HG03575 (cell line): ENCODE measurements around the gene NCDN.
"Not testable (repeated sequence)": the region's sequence is repeated elsewhere in the genome, so short reads cannot be mapped to it uniquely, and the experiment has no call there.

Source experiments
- ATAC-seq: cut with Tn5 transposase; IDR thresholded peaks from one replicate; pipeline ENCODE4 v1.9.1; 2021; ENCODE audit not compliant: unreplicated experiment, insufficient number of reproducible peaks, low FRiP score; ENCODE audit errors: extremely low read depth

The NCDN gene

DNA sequence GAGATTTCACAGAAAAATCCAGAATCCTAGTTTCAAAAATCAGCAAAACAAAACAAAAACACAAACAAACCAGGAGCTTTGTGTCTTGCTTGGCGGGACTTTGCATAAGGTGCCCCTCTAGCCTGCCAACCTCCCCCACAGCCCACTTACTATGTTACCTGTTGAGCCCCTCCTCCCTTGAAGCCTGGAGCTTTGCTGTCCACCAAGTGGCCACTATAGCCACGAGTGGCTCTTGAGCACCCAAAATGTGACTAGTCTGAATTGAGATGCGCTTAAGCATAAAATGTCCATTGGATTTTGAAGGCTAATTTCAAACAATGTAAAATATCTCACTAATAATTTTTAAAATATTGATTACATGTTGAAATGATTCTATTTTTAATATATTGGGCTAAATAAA lies 27.7 kb downstream of the NCDN start:
- ATAC-seq: no peak

DNA sequence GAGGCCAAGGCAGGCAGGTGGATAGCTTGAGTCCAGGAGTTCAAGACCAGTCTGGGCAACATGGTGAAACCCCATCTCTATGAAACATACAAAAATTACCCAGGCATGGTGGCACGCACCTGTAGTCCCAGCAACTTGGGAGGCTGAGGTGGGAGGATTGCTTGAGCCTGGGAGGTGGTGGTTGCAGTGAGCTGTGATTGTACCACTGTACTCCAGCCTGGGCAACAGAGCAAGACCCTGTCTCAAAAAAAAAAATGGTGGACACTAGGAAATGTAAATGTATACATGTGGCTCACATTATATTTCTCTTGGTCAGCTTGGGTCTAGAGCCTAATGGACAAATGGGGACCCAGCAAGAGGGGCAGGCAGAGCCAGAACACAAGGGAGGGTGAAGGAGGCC lies 28.2 kb downstream of the NCDN start:
- ATAC-seq: not testable (repeated sequence)

DNA sequence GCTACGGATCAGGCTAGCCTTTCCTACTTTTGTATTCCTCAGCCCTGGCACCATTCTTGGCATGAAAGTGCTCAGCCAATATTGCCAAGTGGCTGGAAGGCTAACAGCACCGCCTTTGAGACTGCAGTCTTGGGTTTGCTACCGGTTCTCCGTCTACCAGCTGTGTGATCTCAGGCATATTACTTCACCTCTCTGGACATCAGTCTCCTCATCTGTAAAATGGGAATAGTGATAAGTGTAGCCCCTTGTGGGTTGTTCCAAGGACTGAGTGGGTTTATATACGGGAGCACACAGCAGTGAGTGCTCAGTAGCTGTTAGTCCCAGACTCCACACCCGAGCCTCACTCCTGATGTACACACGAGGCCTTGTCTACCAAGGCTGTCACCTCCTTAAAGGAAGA lies 29.2 kb downstream of the NCDN start:
- no peak for ATAC-seq

DNA sequence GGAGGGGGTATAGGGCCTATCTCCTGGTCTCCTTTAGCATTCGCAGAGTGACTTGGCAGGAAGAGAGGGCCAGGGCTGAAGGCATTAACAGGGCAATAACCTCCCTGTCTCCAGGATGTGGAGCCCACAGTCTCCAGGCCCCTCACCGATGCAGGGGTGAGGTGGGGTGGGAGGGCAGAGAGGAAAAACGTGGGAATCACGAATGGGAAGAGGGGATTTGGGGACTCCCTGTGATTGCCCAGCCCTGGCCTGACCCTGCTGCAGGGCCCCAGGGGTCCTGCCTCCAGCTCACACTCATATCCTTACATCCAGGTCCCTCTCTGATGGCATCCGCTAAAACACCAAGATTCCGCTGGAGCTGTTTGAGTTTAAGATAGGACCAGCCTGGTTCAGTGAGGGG lies 30.1 kb downstream of the NCDN start:
- no peak for ATAC-seq

DNA sequence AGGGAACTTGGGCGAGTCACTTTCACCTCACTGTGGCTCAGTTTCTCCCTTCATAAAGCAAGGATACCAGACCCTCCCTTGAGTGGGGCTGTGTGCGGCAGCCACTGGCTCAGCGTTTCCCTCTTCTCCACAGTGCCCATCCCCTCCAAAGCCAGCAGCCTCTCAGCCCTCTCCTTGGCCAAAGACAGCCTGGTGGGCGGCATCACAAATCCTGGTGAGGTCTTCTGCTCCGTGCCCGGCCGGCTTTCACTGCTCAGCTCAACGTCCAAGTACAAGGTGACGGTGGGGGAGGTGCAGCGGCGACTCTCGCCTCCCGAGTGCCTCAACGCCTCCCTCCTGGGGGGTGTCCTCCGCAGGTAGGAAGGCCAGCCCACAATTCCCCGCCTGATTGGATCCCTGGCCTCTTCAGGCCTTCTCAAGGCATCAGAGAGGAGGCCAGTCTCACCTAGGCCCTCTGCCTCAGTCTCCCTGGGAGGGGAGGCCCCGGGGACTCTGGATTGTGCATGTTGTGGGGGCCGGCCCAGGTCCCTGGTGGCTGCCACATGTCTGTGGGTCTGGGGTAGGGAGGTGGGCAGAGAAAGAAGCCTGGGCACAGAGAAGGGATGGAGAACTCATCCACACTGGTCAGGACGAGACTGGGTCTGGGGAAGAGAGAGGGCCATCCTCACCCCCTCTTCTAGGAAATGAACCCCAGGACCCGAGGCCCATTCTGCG lies 30.8 kb downstream of the NCDN start:
- no peak for ATAC-seq

DNA sequence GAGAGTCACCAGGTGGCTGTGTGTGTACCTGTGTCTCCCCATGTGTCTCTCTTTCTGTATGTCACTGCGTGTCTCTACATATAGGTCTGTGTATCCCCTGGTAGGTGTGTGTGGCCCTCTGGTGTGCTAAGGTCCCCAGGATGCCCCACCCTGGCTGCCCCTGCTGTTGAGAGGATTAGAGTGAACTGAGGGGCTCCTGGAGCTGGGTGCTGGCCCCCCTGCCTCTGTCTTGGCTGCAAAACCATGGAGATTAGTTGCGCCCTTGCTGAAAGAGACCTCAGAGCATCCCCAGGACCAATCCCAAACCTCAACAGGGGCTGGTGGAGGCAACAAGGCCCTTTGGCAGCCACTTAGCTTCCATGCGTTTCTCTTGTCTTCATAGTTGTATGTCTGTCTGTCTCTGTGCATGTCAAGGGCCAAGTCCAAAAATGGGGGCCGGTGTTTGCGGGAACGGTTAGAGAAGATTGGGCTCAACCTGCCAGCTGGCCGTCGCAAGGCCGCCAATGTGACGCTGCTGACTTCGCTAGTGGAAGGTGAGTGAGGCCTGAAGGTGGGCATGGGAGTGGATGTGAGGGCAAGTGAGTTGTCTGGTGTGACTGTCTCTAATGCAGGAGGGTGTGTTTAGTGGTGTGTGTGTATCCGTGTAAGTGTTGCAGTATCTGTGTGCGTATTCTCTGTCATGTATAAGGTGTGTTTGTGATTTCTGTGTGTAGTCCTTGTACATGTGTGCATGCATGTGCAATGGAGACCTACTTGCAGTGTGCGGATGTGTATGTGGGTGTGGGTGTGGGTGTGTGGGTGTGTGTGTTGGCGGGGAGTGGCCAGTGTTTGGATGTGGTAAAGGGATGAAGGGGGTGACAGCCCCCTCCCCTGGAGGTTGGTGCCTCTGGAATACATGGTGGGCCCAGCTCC lies 32.2 kb downstream of the NCDN start:
- no peak for ATAC-seq

DNA sequence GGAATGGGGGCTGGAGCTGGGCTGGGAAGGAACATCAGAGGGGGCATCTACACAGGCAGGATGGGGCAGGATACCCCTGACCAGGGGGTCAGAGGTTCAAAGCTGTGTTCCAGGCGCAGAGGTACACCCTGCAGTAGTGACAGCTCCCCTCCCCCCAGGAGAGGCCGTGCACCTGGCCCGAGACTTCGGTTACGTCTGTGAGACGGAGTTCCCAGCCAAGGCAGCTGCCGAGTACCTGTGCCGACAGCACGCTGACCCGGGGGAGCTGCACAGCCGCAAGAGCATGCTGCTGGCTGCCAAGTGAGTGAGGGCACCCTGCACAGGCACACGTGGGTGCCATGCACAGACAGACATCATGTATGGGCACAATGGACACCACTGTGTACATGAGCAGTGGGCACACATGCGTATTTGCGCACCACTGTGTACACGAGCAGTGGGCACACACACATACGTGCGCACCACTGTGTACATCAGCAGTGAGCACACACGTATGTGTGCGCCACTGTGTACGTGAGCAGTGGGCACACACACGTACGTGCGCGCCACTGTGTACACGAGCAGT lies 33.0 kb downstream of the NCDN start:
- ATAC-seq: no peak

DNA sequence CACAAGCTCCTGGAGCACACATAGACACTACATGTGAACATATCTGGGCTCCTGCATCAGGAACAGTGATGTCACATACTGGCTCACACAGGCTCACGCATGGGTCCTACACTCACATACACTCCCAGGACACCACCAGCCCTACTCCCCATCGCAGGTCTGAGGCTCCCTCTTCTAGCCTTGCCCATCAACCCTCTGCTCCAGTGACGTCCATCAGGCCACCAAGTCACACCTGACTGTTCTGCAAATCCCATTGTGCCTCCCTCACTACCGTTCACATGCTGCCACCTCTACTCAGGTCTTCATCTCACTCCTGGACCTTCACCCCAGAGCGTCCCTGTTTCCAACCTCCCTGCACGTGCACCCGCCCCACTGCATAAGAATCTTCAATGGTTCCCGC lies 33.6 kb downstream of the NCDN start:
- ATAC-seq: no peak

DNA sequence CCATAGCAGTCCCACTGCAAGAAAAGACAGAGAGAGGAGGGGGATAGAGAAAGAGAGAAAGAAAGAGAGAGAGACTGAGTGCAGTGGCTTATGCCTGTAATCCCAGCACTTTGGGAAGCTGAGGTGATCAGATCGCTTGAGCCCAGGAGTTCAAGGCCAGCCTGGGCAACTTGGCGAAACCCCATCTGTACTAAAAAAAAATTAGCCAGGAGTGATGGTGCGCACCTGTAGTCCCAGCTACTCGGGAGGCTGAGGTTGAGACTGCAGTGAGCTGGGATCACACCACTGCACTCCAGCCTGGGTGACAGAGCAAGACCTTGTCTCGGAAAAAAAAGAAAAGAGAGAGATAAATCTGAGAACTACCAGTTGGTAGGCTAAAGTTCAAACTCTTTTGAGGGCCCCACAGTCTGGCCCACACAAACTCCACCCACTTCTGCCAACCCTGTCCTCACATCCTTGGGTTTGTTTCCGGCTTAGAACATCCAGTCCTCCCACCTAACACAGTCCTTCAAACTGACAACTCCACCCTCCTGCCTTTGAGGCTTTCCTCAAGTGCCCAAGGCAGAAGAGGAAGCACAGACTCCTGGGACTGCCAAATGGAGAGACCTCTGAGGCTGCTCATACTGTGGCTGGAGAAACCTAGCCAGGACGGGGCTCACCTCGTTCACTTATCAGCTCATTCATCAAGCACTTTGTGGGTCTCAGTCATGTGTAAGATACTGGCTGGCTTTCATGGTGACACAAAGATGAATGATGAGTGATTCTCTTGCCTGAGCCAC lies 35.6 kb downstream of the NCDN start:
- no peak for ATAC-seq

DNA sequence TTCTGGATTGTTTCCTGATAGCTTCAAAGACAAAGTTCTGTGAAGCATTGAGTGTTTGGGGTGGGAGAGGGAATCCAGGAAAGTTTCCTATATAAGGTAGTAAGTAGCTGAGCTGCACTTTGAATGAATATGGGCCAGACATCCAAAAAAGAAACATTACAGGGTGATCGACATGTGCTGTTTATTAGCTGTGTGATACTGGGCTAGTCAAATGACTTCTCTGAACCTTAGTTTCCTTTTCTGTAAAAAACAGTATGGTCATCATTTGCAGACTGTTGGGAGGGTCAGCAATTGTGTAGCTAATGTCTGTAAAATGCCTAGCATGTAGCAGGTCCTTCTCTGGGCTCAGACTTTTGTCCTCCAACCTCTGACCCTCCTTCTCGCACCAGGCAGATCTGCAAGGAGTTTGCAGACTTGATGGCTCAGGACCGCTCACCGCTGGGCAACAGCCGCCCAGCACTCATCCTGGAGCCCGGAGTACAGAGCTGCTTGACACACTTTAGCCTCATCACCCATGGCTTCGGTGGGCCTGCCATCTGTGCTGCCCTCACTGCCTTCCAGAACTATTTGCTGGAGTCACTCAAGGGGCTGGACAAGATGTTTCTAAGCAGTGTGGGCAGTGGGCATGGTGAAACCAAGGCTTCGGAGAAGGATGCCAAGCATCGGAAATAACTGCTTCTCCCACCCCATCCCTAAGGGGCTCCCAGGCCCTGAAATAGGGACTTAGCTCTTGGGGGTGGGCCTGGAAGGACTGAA lies 36.6 kb downstream of the NCDN start:
- no peak for ATAC-seq

DNA sequence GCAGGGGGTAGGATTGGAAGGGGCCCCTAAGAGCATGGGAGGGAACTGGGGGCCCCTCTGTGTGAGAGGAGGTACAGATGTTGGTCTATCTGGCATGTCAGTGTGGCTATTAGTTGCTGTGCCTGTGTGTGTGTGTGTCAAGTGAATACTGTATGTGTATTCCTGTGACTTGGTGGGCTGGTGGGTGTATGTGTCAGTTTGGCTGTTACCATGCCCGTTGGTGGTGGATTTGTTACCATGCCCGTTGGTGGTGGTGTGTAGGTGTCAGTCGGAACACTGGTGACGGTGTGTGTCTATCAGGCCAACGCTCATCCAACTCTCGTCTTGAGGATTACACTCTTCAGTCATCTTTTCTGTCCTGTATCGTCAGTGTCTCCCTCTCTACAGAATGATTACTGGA lies 38.1 kb downstream of the NCDN start:
- no peak for ATAC-seq

DNA sequence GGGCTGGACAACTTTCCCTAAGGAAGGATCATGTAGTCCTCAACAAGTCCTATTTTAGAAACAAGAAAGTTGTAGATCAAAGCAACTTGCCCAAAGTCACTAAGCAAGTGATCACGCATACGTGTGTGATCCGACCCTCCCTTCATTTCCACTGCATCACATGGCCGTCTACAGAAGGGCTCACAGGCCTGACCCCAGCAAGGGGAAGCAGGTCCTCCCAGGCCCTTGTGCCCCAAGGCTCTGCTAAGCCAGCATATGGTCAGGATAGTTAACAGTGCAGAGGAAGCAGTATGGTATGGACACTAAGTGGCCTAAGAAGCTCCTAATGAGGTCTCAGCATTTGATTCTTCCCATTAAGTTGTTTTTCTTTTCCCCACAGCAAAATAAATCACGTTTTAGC lies 40.3 kb downstream of the NCDN start:
- ATAC-seq: no peak

DNA sequence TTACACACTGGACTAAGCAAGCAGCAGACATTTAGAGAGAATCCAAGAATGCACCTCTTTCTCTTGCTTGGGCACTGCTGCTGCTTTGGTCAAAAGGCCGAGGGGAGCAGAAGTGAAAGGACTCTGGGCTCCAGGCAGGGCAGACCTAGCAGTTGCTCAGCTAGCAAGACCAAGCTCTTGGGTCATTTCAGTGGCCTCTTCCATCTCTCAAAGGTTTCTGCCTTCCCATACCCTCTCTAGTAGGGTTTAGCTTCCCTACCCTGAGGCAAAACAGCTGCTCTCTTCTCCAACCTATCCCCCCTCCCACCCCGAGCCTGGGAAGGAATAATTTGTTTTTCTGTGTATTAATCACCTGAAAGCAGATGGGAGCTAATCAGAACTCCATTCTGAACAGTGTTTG lies 41.3 kb downstream of the NCDN start:
- no peak for ATAC-seq

DNA sequence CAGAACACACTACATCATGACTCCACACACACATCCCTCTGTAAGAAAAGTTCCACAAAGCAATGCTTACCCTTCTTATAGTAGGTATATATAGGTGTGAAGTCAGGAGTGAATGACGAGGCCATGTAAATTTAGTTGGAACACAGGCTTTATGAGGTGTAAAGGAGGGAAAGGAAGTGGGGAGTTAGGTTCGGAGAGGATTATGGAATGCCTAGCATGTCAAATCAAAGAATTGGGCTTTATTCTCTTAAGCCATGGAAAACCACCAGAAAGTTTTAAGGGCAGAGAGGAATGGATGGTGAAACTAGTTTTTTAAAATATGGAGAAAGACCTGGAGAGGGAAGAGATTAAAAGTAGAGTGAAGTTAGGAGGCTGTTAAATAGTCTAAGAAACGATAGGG lies 41.8 kb downstream of the NCDN start:
- no peak for ATAC-seq

DNA sequence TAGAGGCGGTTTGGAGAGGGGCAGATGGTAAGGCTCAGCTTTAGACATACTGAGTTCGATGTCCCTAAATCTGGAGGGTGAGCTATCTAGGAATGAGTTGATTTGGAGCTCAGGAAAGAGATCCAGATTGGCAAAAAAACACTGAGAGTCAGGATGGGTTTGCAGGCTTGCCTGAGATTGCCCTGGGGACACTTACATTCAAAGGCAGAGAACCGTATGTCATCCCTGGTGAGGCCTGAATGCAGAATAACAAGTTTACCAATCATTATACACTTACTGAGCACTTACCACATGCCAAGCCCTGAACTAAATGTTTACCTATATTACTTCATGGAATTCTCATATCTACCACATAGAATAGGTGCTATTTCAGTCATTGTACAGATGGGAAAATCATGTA lies 43.0 kb downstream of the NCDN start:
- ATAC-seq: no peak

DNA sequence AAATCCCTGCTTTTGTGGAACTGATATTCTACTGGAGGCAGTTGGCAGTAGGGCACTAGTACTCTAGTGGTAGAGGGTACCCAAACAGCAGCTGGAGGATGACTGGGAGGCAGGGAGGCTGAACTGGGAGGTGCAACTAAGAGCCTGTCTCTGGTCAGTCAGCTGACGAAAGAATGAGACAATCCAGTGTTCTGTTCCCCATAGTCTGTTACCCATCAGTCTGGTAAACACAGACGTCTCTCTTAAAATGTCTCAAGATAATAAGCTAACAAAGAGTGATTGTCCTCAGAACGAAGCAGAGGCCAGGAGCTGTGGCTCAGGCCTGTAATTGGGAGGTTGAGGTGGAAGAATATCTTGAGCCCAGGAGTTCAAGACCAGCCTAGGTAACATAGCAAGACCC lies 45.9 kb downstream of the NCDN start:
- ATAC-seq: no peak

DNA sequence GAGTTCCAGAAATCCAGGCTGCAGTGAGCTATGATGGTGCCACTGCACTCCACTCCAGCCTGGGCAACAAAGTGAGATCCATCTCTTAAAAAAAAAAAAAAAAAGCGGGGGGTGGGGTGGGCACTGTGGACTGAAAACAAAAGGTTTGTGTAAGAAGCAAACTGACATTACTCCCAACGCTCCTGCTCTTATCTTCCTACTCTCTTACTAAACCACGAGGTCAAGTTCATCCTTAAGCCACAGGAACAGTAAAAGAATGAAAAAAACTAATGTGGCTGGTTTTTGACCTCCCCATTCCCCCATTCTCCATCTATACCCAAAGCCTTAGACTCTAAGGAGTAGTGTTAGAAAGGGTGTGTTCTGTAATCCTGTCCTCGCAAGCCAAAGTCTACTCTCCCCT lies 46.3 kb downstream of the NCDN start:
- no peak for ATAC-seq

DNA sequence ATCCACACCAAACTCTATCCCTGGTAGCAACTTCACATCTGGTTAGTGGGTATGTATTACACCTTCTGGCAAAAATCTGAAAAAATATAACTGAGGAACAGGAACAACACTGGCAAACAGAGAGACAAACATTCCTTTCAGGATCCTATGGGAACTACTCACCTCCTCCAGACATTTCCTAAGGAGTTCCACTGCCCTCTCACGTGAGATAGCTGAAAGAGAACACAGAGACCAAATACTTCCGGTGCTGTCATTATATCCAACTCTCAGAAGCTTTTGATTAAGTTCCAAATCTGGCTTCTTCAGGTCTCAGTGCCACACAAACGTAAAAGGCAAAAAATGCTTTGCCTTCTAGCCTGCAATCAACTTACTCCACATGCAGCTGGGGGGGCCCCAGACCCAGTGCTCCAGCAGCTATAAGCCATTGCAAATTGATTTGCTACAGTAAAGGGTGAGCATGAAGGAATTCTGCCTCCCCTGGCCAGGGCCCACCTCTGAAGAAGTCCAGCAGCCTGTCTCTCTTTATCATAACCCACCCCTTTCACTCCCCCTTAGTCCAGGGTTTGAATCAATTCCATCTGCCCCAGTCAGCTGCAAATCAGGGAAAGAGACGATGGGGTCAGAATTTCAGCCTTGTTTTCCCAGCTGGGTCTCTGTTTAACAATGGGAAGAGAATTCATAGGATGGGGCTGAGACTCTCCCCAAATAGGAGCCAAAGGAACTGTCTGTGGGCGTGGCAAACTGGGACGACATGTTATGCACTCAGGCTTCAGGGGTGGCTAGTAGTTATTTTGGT lies 47.7 kb downstream of the NCDN start:
- no peak for ATAC-seq
